GM18505 (cell line): ENCODE results near the gene EDA.

Experiments used
- ATAC-seq: cut with Tn5 transposase; IDR thresholded peaks from one replicate; pipeline ENCODE4 v1.9.1; 2021; ENCODE audit not compliant: unreplicated experiment
- POLR2A ChIP-seq: IDR thresholded peaks from 4 replicates; pipeline ENCODE4 v1.6.1; 2011; ENCODE audit warnings: borderline replicate concordance; ENCODE audit not compliant: insufficient read depth, insufficient read length; ENCODE audit errors: extremely low read depth

The EDA gene

GRCh38 chrX:70054391-70054790 lies 438.5 kb downstream of the EDA start:
- no peak for ATAC-seq
- TF ChIP-seq POLR2A, result no peak

DNA sequence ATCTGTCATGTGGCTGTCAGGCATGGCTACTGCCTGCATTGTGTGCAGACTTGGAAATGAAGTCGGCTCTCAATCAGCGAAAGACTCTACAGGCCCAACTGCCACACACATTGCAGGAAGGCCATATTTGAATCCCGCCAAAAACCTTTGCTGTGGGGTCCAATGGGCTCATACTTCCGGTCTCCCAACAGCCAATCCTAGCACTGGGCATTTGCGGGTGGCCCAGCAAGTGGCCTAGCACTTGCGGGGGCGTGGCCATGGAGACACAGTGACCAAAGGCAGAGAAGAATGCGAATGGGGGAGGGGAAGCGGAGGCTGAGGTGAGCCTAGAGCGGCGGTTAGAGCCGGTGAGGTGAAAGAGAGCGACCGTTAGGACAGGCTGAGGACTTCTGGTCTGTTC lies 446.2 kb downstream of the EDA start, which contains the start of gene OTUD6A:
OTUD6A (plus strand) TSS at position 382 of the 400 bp plus-strand sequence. CDS start 68 bp downstream, outside the sequence.
- no peak for TF ChIP-seq POLR2A
- ATAC-seq, result no peak

- ATAC-seq, result no peak
- no peak for TF ChIP-seq POLR2A
Measured at GRCh38 chrX:70062961-70063550, 447.1 kb downstream of the EDA start.

GRCh38 chrX:70066646-70067045 lies 450.7 kb downstream of the EDA start:
- TF ChIP-seq POLR2A, result no peak
- ATAC-seq, result no peak

GRCh38 chrX:70079297-70079696 lies 463.4 kb downstream of the EDA start:
- TF ChIP-seq POLR2A, result no peak
- no peak for ATAC-seq

- ATAC-seq, result no peak
- TF ChIP-seq POLR2A, result no peak
Measured at GRCh38 chrX:70079870-70080269, 464.0 kb downstream of the EDA start.

DNA sequence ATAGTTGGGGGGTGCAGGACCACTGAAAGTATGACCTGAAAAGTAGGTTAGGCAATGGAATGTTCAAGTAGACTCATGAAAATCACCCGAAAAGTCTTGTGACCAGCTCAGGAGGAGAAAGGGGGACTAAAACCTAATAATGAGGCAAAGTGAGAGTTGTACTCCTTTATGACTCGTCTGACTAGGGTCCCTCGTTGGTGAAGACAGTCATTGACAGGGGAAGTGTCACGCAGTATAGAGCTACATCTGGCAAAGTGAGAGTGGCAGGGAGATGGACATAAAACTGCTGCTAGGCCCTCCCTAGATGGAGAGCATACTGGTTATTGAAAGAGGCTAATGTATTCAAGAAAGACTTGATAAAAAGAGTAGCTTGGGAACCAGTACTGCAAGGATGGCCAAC lies 466.8 kb downstream of the EDA start:
- no peak for ATAC-seq

DNA sequence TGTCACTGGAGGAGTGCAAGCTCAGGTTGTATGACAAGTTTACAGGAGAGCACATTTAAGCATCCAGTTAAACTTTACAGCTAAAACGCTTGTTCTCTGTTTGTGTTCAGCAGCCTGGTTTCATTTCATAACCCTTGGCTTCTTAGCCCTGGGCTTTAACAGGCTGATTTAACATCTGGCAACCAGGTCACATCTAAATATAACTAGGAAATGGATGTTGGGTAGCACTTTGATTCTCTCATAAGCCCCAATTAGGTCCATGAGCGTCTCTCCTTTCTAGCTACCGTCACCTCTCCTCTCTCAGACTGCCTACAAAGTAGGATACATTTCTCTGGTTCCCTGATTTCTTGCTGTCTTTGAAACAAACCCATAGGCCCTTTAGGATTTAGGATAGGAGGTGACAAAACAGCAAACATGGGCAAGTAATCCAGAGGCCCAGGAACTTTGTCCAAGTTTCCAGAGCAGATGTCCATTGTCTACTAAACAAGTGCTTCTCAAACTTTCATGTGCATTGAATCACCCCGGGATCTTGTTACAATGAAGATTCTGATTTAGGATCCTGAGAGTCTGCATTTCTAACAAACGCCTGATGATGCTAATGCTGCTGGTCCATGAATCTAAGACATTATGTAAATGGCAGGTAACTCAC lies 468.8 kb downstream of the EDA start:
- ATAC-seq, result no peak
- TF ChIP-seq POLR2A, result no peak

More for the DNA sequence above, 466.8 kb downstream of the EDA start:
- TF ChIP-seq POLR2A, result no peak

GRCh38 chrX:70087857-70088630 lies 472.1 kb downstream of the EDA start:
- TF ChIP-seq POLR2A, result no peak
- no peak for ATAC-seq

DNA sequence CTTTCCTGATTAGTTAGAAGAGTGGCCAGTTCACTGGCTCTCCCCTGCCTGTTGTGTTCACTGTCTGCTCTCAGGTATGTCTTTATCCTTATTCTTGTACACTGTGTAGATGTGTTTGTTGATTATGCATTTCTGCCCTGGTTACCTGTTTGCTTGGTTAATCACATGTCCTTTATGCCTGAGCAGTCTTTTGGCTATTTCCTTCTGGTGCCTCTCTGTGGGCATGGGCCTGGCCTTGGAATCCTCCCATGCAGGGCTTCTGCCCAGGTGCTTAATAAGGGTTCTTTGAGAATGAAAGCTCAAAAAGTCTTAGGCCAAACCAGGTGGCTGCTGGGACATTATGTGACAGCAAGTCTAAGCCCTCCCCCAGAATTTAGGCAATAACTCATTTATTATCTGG lies 472.8 kb downstream of the EDA start:
- no peak for TF ChIP-seq POLR2A
- no peak for ATAC-seq
